ENCODE results near the gene TMEM97. TPM values are rescaled to one million over a fixed set of nuclear protein-coding genes. Genes with fewer than 3 reads are reported as not detected.

TMEM97 gene
- total RNA-seq, 3 donors from 2014 or later (not counting 1 experiment from before 2014, with no cell fraction given), result 4.6 to 8.8 (median 7.5) TPM

DNA sequence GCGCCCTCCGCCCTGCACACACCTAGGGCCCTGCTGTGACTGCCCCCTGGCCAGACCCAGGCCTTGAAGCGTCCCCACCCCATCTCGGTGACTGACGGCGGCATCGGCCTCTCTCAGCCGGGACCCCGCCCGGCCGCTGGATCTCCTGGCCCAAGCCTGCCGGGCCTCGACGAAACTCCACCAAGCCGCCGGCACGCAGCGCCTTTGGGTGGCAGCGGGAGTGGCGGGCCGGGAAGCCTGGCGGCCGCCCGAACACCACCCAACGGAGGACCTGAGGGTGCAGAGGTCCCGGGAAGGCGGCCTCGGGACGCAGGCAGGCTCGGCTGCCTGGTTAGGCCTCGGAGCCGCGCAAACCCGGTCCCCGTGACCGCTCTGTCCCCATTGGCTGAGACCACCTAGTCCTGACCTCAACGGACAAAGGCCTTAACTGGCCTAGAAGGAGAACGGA is 12.0 kb upstream of the TMEM97 start:
- H3K4me1 Mint-ChIP-seq, result no peaks in the 10 kb centered on the region
- WGBS (ENCODE audit: insufficient coverage), result 44% methylated on average over 38 of the region's 38 CpGs
- peaks cover 17% of the 10 kb centered on the region for H3K27me3 ChIP-seq (ENCODE audit: control insufficient read depth, insufficient read depth, low read length)
- no peak overlapping the region for H3K27ac Mint-ChIP-seq
- H3K4me3 ChIP-seq (ENCODE audit: low read length), result no peak overlapping the region
- no peaks in the 10 kb centered on the region for H3K36me3 ChIP-seq (ENCODE audit: control insufficient read depth, insufficient read depth, low read length)
- DNase-seq (no peak), ATAC-seq (no peak)
- H3K9me3 Mint-ChIP-seq, result no peaks in the 10 kb centered on the region
- no peak for TF ChIP-seq CTCF (IDR thresholded peaks at IDR 0.05)
- H3K9me3 ChIP-seq (ENCODE audit: control insufficient read depth, insufficient read depth, low read length), result no peaks in the 10 kb centered on the region
- peaks cover 23 to 43% of the 10 kb centered on the region in 2 donors for H3K27me3 Mint-ChIP-seq (ENCODE audit: low read depth in 2 of 2)
- no peaks in the 10 kb centered on the region for H3K36me3 Mint-ChIP-seq
- H3K27ac ChIP-seq (ENCODE audit: low read length), result no peak overlapping the region
- intact Hi-C loops (cut with micrococcal nuclease), result no loop called here
- H3K4me1 ChIP-seq (ENCODE audit: control insufficient read depth, insufficient read depth, low read length), result no peaks in the 10 kb centered on the region
- no peak overlapping the region for H3K4me3 Mint-ChIP-seq

GRCh38 chr17:28313841-28314240 is 5.2 kb upstream of the TMEM97 start:
- intact Hi-C loops (cut with micrococcal nuclease), result no loop called here
- peaks cover 3 to 7% of the 10 kb centered on the region in 2 donors for H3K27me3 Mint-ChIP-seq (ENCODE audit: low read depth in 2 of 2)
- no peak for ATAC-seq

GRCh38 chr17:28315846-28316705 is 2.9 kb upstream of the TMEM97 start:
- 94% methylated on average over 2 of the region's 4 CpGs for WGBS (ENCODE audit: insufficient coverage)
- ATAC-seq, result no peak
- Histone ChIP-seq H3K27me3 (ENCODE audit: control insufficient read depth, insufficient read depth, low read length) (no peaks in the 10 kb centered on the region), H3K27ac (ENCODE audit: low read length) (no peak overlapping the region), H3K9me3 (ENCODE audit: control insufficient read depth, insufficient read depth, low read length) (no peaks in the 10 kb centered on the region), H3K4me1 (ENCODE audit: control insufficient read depth, insufficient read depth, low read length) (peaks cover 18% of the 10 kb centered on the region), H3K36me3 (ENCODE audit: control insufficient read depth, insufficient read depth, low read length) (no peaks in the 10 kb centered on the region), H3K4me3 (ENCODE audit: low read length) (no peak overlapping the region)
- Mint-ChIP-seq H3K9me3 (no peaks in the 10 kb centered on the region), H3K4me1 (peaks cover 25 to 28% of the 10 kb centered on the region in 2 donors), H3K27ac (no peak overlapping the region), H3K4me3 (peak overlapping the region; percentile 21), H3K36me3 (no peaks in the 10 kb centered on the region), H3K27me3 (ENCODE audit: low read depth in 2 of 2) (peaks cover 0 to 3% of the 10 kb centered on the region in 2 donors)
- intact Hi-C loops (cut with micrococcal nuclease), result no loop called here
- no peak for DNase-seq
- no peak for TF ChIP-seq CTCF (IDR thresholded peaks at IDR 0.05)

More at GRCh38 chr17:28313841-28314240, 5.2 kb upstream of the TMEM97 start:
- WGBS (ENCODE audit: insufficient coverage), result 83% methylated on average over 2 of the region's 2 CpGs
- Histone ChIP-seq H3K27me3 (ENCODE audit: control insufficient read depth, insufficient read depth, low read length) (peaks cover 2% of the 10 kb centered on the region), H3K27ac (ENCODE audit: low read length) (no peak overlapping the region), H3K4me3 (ENCODE audit: low read length) (no peak overlapping the region), H3K9me3 (ENCODE audit: control insufficient read depth, insufficient read depth, low read length) (no peaks in the 10 kb centered on the region), H3K36me3 (ENCODE audit: control insufficient read depth, insufficient read depth, low read length) (no peaks in the 10 kb centered on the region), H3K4me1 (ENCODE audit: control insufficient read depth, insufficient read depth, low read length) (peaks cover 11% of the 10 kb centered on the region)
- Mint-ChIP-seq H3K4me3 (no peak overlapping the region), H3K36me3 (no peaks in the 10 kb centered on the region), H3K4me1 (peaks cover 10 to 13% of the 10 kb centered on the region in 2 donors), H3K9me3 (no peaks in the 10 kb centered on the region), H3K27ac (no peak overlapping the region)
- no peak for DNase-seq
- no peak for TF ChIP-seq CTCF (IDR thresholded peaks at IDR 0.05)

All from natural killer cell (primary cell).